Upper lobe of left lung (tissue), 6 donors: ENCODE results near the gene ANKS1A. TPM values are rescaled to one million over a fixed set of nuclear protein-coding genes. Genes with fewer than 3 reads are reported as not detected.
A peak's percentile ranks its signal among the peaks of the same experiment; 100 is the strongest.

Experiments
- ATAC-seq, 2 donors: fragments of 200-7000 bp; cut with Tn5 transposase; one replicate each; pipeline ENCODE4 v1.9.1; 2022; ENCODE audit warnings: mild to moderate bottlenecking in 2 of 2, moderate library complexity in 2 of 2; ENCODE audit not compliant: low FRiP score in 2 of 2
- DNase-seq, 2 donors: peaks; one replicate each; pipeline ENCODE4 v3.0.0-alpha.2; 2019 to 2020
- H3K27ac ChIP-seq, 4 donors: fragments of 200-600 bp; sonication (generic); one replicate each; pipeline ENCODE4 v1.5.1; 2016 to 2019
- H3K27me3 ChIP-seq, 4 donors: fragments of 200-600 bp; sonication (generic); one replicate each; pipeline ENCODE4 v1.5.1; 2017 to 2019
- H3K36me3 ChIP-seq, 4 donors: fragments of 200-600 bp; sonication (generic); one replicate each; pipeline ENCODE4 v1.5.1; 2016 to 2019
- H3K4me1 ChIP-seq, 4 donors: fragments of 200-600 bp; sonication (generic); one replicate each; pipeline ENCODE4 v1.5.1; 2018 to 2019
- H3K4me3 ChIP-seq, 4 donors: fragments of 200-600 bp; sonication (generic); one replicate each; pipeline ENCODE4 v1.5.1; 2017 to 2019; ENCODE audit warnings: mild to moderate bottlenecking in 2 of 4, moderate library complexity in 1 of 4
- H3K9me3 ChIP-seq, 4 donors: fragments of 200-600 bp; sonication (generic); one replicate each; pipeline ENCODE4 v1.5.1; 2018 to 2019
- EP300 ChIP-seq, 4 donors: sonication (generic); formaldehyde crosslinking; IDR thresholded peaks; one replicate each; pipeline ENCODE4 v1.5.1; 2017; ENCODE audit warnings: antibody characterized with exemption in 4 of 4, control low read depth in 2 of 4
- POLR2A ChIP-seq, 4 donors: fragments of 450-650 bp; IDR thresholded peaks; one replicate each; pipeline ENCODE4 v1.5.1; 2016 to 2017; ENCODE audit warnings: antibody characterized with exemption in 4 of 4, mild to moderate bottlenecking in 2 of 4
- POLR2AphosphoS5 ChIP-seq, 2 donors: sonication (generic); formaldehyde crosslinking; IDR thresholded peaks; one replicate each; pipeline ENCODE4 v1.5.1; 2017; ENCODE audit warnings: antibody characterized with exemption in 2 of 2
- WGBS, 2 donors: methylation state at CpG; one replicate each; pipeline ENCODE4 v1.1.5; 2017 to 2018; 5-methylcytosine and 5-hydroxymethylcytosine counted together
- total RNA-seq, 6 donors: library from RNA; depleted of rRNA in 4 of 6; stranded (reverse); fragments of >200 nt in 4 of 6; gene quantifications; one replicate each; pipeline versions ENCODE4 v1.1.0 to v1.2.1, GENCODE V29; 2016 to 2021
- TF ChIP-seq, protein P1 (sequence below), 6 experiments: fragments of 450-650 bp in 4 of 6; fragments of 200-600 bp in 2 of 6; sonication (generic) in 2 of 6; IDR thresholded peaks; one replicate each; pipeline ENCODE4 v1.5.1; 2016 to 2019; ENCODE audit warnings: antibody characterized with exemption in 6 of 6
- donor health status: DM: no; HTN: no; CAD: no; lungs with moderate emphysema.
- donor health status: DM: no; HTN: yes; CAD: no; lungs with severe emphysema.

Gene ANKS1A
- total RNA-seq, 6 donors from 2014 or later: 47.2 to 85.3 (median 53.5) TPM

- Histone ChIP-seq H3K36me3 (peaks cover 0 to 9% (median 4%) of the 10 kb centered on the region in 4 donors), H3K9me3 (no peaks in the 10 kb centered on the region), H3K27ac (peak overlapping the region; percentile 84 to 91 (median 91)), H3K4me1 (peaks cover 49 to 74% (median 64%) of the 10 kb centered on the region in 4 donors), H3K4me3 (peak overlapping the region in 3 of 4 donors; percentile 46 to 56 (median 55)), H3K27me3 (no peaks in the 10 kb centered on the region)
- WGBS, 2 donors: 26 to 32% methylated on average over 11 of the region's 11 CpGs
- peak in 1 of 2 donors; percentile 48 for ATAC-seq
- no peak for DNase-seq
- TF ChIP-seq POLR2AphosphoS5 (IDR thresholded peaks at IDR 0.05) (peak in 1 of 2 donors; percentile 17), POLR2A (IDR thresholded peaks at IDR 0.05) (no peak), EP300 (IDR thresholded peaks at IDR 0.05) (no peak)
- TF ChIP-seq, protein P1, sequence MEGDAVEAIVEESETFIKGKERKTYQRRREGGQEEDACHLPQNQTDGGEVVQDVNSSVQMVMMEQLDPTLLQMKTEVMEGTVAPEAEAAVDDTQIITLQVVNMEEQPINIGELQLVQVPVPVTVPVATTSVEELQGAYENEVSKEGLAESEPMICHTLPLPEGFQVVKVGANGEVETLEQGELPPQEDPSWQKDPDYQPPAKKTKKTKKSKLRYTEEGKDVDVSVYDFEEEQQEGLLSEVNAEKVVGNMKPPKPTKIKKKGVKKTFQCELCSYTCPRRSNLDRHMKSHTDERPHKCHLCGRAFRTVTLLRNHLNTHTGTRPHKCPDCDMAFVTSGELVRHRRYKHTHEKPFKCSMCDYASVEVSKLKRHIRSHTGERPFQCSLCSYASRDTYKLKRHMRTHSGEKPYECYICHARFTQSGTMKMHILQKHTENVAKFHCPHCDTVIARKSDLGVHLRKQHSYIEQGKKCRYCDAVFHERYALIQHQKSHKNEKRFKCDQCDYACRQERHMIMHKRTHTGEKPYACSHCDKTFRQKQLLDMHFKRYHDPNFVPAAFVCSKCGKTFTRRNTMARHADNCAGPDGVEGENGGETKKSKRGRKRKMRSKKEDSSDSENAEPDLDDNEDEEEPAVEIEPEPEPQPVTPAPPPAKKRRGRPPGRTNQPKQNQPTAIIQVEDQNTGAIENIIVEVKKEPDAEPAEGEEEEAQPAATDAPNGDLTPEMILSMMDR (IDR thresholded peaks at IDR 0.05): no peak
Observed at GRCh38 chr6:35016502-35017321, 127.7 kb downstream of the ANKS1A start.

DNA sequence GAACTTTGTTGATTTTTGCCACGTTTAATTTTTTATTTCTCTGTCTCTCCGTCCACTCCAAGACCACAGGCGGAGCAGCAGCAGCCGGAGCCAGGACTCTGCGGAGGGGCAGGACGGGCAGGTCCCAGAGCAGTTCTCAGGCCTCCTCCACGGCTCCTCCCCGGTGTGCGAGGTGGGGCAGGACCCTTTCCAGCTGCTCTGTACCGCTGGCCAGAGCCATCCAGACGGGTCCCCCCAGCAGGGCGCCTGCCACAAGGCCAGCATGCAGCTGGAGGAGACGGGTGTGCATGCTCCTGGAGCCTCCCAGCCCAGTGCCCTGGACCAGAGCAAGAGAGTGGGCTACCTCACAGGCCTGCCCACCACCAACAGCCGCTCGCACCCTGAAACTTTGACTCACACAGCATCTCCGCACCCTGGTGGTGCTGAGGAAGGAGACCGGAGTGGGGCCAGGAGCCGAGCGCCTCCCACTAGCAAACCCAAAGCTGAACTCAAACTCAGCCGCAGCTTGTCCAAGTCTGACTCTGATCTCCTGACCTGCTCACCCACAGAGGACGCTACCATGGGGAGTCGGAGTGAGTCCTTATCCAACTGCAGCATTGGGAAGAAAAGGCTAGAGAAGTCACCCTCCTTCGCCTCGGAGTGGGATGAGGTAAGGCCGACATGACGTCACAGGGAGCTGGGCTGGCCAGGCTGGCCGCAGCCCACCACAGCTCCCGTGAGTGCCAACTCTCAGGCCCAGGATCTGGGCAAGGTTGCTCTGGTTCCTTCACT, 128.5 kb downstream of the ANKS1A start:
- 46 to 59% methylated on average over 11 to 21 of the region's 28 CpGs for WGBS, 2 donors
- ATAC-seq (peak; percentile 70 to 87), DNase-seq (peak; percentile 43 to 85)
- Histone ChIP-seq H3K36me3 (peaks cover 0 to 17% (median 4%) of the 10 kb centered on the region in 4 donors), H3K4me3 (peak overlapping the region; percentile 29 to 56 (median 50)), H3K9me3 (no peaks in the 10 kb centered on the region), H3K4me1 (peaks cover 58 to 78% (median 70%) of the 10 kb centered on the region in 4 donors), H3K27me3 (no peaks in the 10 kb centered on the region), H3K27ac (peak overlapping the region; percentile 84 to 91 (median 91))
- TF ChIP-seq, protein P1 (IDR thresholded peaks at IDR 0.05): peak in 1 of 6 experiments; percentile 23
- TF ChIP-seq EP300 (IDR thresholded peaks at IDR 0.05) (no peak), POLR2AphosphoS5 (IDR thresholded peaks at IDR 0.05) (peak in 1 of 2 donors; percentile 57), POLR2A (IDR thresholded peaks at IDR 0.05) (peak in 2 of 4 donors; percentile 30 to 45)

- H3K9me3 ChIP-seq: no peaks in the 10 kb centered on the region
Observed at GRCh38 chr6:35018182-35018519, 129.1 kb downstream of the ANKS1A start.

GRCh38 chr6:35018746-35019145, 129.7 kb downstream of the ANKS1A start:
- H3K4me1 ChIP-seq: peaks cover 69 to 89% (median 76%) of the 10 kb centered on the region in 4 donors

More at GRCh38 chr6:35018182-35018519, 129.1 kb downstream of the ANKS1A start:
- Histone ChIP-seq H3K4me3 (peak overlapping the region; percentile 29 to 56 (median 50)), H3K4me1 (peaks cover 64 to 84% (median 73%) of the 10 kb centered on the region in 4 donors), H3K27me3 (no peaks in the 10 kb centered on the region), H3K27ac (peak overlapping the region; percentile 84 to 91 (median 91)), H3K36me3 (peaks cover 0 to 17% (median 4%) of the 10 kb centered on the region in 4 donors)
- TF ChIP-seq POLR2AphosphoS5 (IDR thresholded peaks at IDR 0.05) (no peak), POLR2A (IDR thresholded peaks at IDR 0.05) (no peak), EP300 (IDR thresholded peaks at IDR 0.05) (no peak)
- TF ChIP-seq, protein P1 (IDR thresholded peaks at IDR 0.05): no peak
- DNase-seq (no peak), ATAC-seq (peak in 1 of 2 donors; percentile 77)
- WGBS, 2 donors: 52 to 62% methylated on average over 3 of the region's 3 CpGs

More at GRCh38 chr6:35018746-35019145, 129.7 kb downstream of the ANKS1A start:
- Histone ChIP-seq H3K27ac (peak overlapping the region; percentile 84 to 91 (median 91)), H3K4me3 (peak overlapping the region in 3 of 4 donors; percentile 46 to 56 (median 55)), H3K27me3 (no peaks in the 10 kb centered on the region), H3K36me3 (peaks cover 0 to 17% (median 4%) of the 10 kb centered on the region in 4 donors), H3K9me3 (no peaks in the 10 kb centered on the region)
- WGBS, 2 donors: 40 to 51% methylated on average over 2 of the region's 2 CpGs
- ATAC-seq (no peak), DNase-seq (no peak)
- TF ChIP-seq POLR2A (IDR thresholded peaks at IDR 0.05) (no peak), POLR2AphosphoS5 (IDR thresholded peaks at IDR 0.05) (no peak), EP300 (IDR thresholded peaks at IDR 0.05) (no peak)
- TF ChIP-seq, protein P1 (IDR thresholded peaks at IDR 0.05): no peak
